Esophagus (tissue), 2 donors: Measurements from ENCODE around the gene PRR15. TPM values are rescaled to one million over a fixed set of nuclear protein-coding genes. Genes with fewer than 3 reads are reported as not detected.

Source experiments
- H3K27ac ChIP-seq, 2 donors: one replicate each; pipeline ENCODE4 v1.5.1; 2013; ENCODE audit warnings: low read depth in 2 of 2, mild to moderate bottlenecking in 2 of 2, inconsistent platforms in 1 of 2, low read length in 1 of 2, moderate library complexity in 1 of 2
- H3K27me3 ChIP-seq, 2 donors: one replicate each; pipeline ENCODE4 v1.6.1; 2013; ENCODE audit warnings: low read length in 2 of 2, control low read depth in 1 of 2, mild to moderate bottlenecking in 1 of 2; ENCODE audit not compliant: insufficient read depth in 2 of 2, control insufficient read depth in 1 of 2
- H3K36me3 ChIP-seq, 2 donors: one replicate each; pipeline ENCODE4 v1.6.1; 2013; ENCODE audit warnings: low read length in 1 of 2; ENCODE audit not compliant: control insufficient read depth in 2 of 2, insufficient read depth in 2 of 2
- H3K4me1 ChIP-seq, 2 donors: one replicate each; pipeline ENCODE4 v1.6.1; 2013; ENCODE audit warnings: low read length in 1 of 2; ENCODE audit not compliant: control insufficient read depth in 2 of 2, insufficient read depth in 2 of 2
- H3K4me3 ChIP-seq, 2 donors: one replicate each; pipeline ENCODE4 v1.5.1; 2013; ENCODE audit warnings: low read length in 2 of 2, mild to moderate bottlenecking in 2 of 2, low read depth in 1 of 2, moderate library complexity in 1 of 2
- H3K9me3 ChIP-seq, 2 donors: one replicate each; pipeline ENCODE4 v1.6.1; 2013; ENCODE audit warnings: mild to moderate bottlenecking in 2 of 2, low read depth in 1 of 2, low read length in 1 of 2, moderate library complexity in 1 of 2; ENCODE audit not compliant: control insufficient read depth in 2 of 2, insufficient read depth in 1 of 2
- WGBS, 2 donors: extraction: QIAGEN DNeasy Blood & Tissue Kit; methylation state at CpG; one replicate each; pipeline ENCODE4 v1.1.7; 2013; 5-methylcytosine and 5-hydroxymethylcytosine counted together
- polyA plus RNA-seq, 2 donors: library from polyadenylated mRNA; stranded (reverse); fragments of 200-250 nt; gene quantifications; one replicate each; pipeline ENCODE4 v1.2.3, GENCODE V29; 2013
- donor health status: healthy with polysubstance abuse.
- donor health status: Bipolar disorder and iron deficiency.

Gene PRR15
- polyA plus RNA-seq, 2 donors, result 0.95 to 1.5 TPM

GRCh38 chr7:29588900-29589696 is 25.5 kb downstream of the PRR15 start:
- no peaks in the 10 kb centered on the region for H3K27me3 ChIP-seq

GRCh38 chr7:29592866-29593265 is 29.2 kb downstream of the PRR15 start:
- H3K4me1 ChIP-seq, result no peaks in the 10 kb centered on the region
- no peak overlapping the region for H3K27ac ChIP-seq
- H3K9me3 ChIP-seq, result no peaks in the 10 kb centered on the region
- no peaks in the 10 kb centered on the region for H3K27me3 ChIP-seq
- no peaks in the 10 kb centered on the region for H3K36me3 ChIP-seq
- H3K4me3 ChIP-seq, result no peak overlapping the region
- 86 to 89% methylated on average over 2 of the region's 2 CpGs for WGBS, 2 donors

More at GRCh38 chr7:29588900-29589696, 25.5 kb downstream of the PRR15 start:
- no peaks in the 10 kb centered on the region for H3K4me1 ChIP-seq
- no peaks in the 10 kb centered on the region for H3K36me3 ChIP-seq
- H3K27ac ChIP-seq, result no peak overlapping the region
- no peaks in the 10 kb centered on the region for H3K9me3 ChIP-seq
- 65 to 69% methylated on average over 8 of the region's 8 CpGs for WGBS, 2 donors
- no peak overlapping the region for H3K4me3 ChIP-seq

- H3K9me3 ChIP-seq, result no peaks in the 10 kb centered on the region
- H3K4me1 ChIP-seq, result no peaks in the 10 kb centered on the region
- no peaks in the 10 kb centered on the region for H3K36me3 ChIP-seq
- H3K27ac ChIP-seq, result no peak overlapping the region
- no peak overlapping the region for H3K4me3 ChIP-seq
- H3K27me3 ChIP-seq, result no peaks in the 10 kb centered on the region
Observed at GRCh38 chr7:29593459-29593858, 29.8 kb downstream of the PRR15 start.

- no peaks in the 10 kb centered on the region for H3K36me3 ChIP-seq
- H3K9me3 ChIP-seq, result no peaks in the 10 kb centered on the region
- no peak overlapping the region for H3K27ac ChIP-seq
- H3K4me1 ChIP-seq, result no peaks in the 10 kb centered on the region
- no peaks in the 10 kb centered on the region for H3K27me3 ChIP-seq
- H3K4me3 ChIP-seq, result no peak overlapping the region
- 63 to 69% methylated on average over 3 of the region's 3 CpGs for WGBS, 2 donors
Observed at GRCh38 chr7:29596593-29597178, 33.1 kb downstream of the PRR15 start.

- H3K4me1 ChIP-seq, result no peaks in the 10 kb centered on the region
- WGBS, 2 donors, result 94 to 97% methylated on average over 2 of the region's 2 CpGs
Observed at GRCh38 chr7:29597266-29597665, 33.6 kb downstream of the PRR15 start.

GRCh38 chr7:29598137-29598536 is 34.5 kb downstream of the PRR15 start:
- Histone ChIP-seq H3K4me1 (no peaks in the 10 kb centered on the region), H3K4me3 (no peak overlapping the region), H3K9me3 (no peaks in the 10 kb centered on the region), H3K27ac (no peak overlapping the region), H3K27me3 (no peaks in the 10 kb centered on the region), H3K36me3 (no peaks in the 10 kb centered on the region)
- WGBS, 2 donors, result 73 to 91% methylated on average over 3 of the region's 3 CpGs

More at GRCh38 chr7:29597266-29597665, 33.6 kb downstream of the PRR15 start:
- Histone ChIP-seq H3K9me3 (no peaks in the 10 kb centered on the region), H3K36me3 (no peaks in the 10 kb centered on the region), H3K27me3 (no peaks in the 10 kb centered on the region), H3K27ac (no peak overlapping the region), H3K4me3 (no peak overlapping the region)

- Histone ChIP-seq H3K27me3 (no peaks in the 10 kb centered on the region), H3K4me1 (no peaks in the 10 kb centered on the region), H3K27ac (no peak overlapping the region), H3K4me3 (no peak overlapping the region), H3K36me3 (no peaks in the 10 kb centered on the region), H3K9me3 (no peaks in the 10 kb centered on the region)
- 43 to 49% methylated on average over 8 of the region's 8 CpGs for WGBS, 2 donors
Observed at GRCh38 chr7:29598613-29599012, 35.0 kb downstream of the PRR15 start.

GRCh38 chr7:29599026-29599425 is 35.4 kb downstream of the PRR15 start:
- H3K27ac ChIP-seq, result no peak overlapping the region
- H3K27me3 ChIP-seq, result no peaks in the 10 kb centered on the region
- no peak overlapping the region for H3K4me3 ChIP-seq
- H3K36me3 ChIP-seq, result no peaks in the 10 kb centered on the region
- no peaks in the 10 kb centered on the region for H3K9me3 ChIP-seq
- WGBS, 2 donors, result 80 to 91% methylated on average over 2 of the region's 2 CpGs
- no peaks in the 10 kb centered on the region for H3K4me1 ChIP-seq

- no peak overlapping the region for H3K4me3 ChIP-seq
- no peaks in the 10 kb centered on the region for H3K36me3 ChIP-seq
- no peaks in the 10 kb centered on the region for H3K9me3 ChIP-seq
- no peaks in the 10 kb centered on the region for H3K27me3 ChIP-seq
- no peaks in the 10 kb centered on the region for H3K4me1 ChIP-seq
- no peak overlapping the region for H3K27ac ChIP-seq
- 87 to 92% methylated on average over 4 of the region's 4 CpGs for WGBS, 2 donors
Observed at GRCh38 chr7:29600661-29601060, 37.0 kb downstream of the PRR15 start.

GRCh38 chr7:29604052-29604451 is 40.4 kb downstream of the PRR15 start:
- WGBS, 2 donors, result 96 to 98% methylated on average over 3 of the region's 3 CpGs
- no peak overlapping the region for H3K27ac ChIP-seq
- peaks cover 3 to 4% of the 10 kb centered on the region in 2 donors for H3K4me1 ChIP-seq
- no peaks in the 10 kb centered on the region for H3K27me3 ChIP-seq
- no peaks in the 10 kb centered on the region for H3K36me3 ChIP-seq
- H3K9me3 ChIP-seq, result no peaks in the 10 kb centered on the region
- no peak overlapping the region for H3K4me3 ChIP-seq
